GM21737 (cell line): ENCODE measurements around the gene OR3A3.
"Not testable (repeated sequence)": the region's sequence is repeated elsewhere in the genome, so short reads cannot be mapped to it uniquely, and the experiment has no call there.

Source experiments
- ATAC-seq: cut with Tn5 transposase; IDR thresholded peaks from one replicate; pipeline ENCODE4 v1.9.1; 2021; ENCODE audit warnings: mild to moderate bottlenecking, moderate library complexity; ENCODE audit not compliant: unreplicated experiment

Gene OR3A3

DNA sequence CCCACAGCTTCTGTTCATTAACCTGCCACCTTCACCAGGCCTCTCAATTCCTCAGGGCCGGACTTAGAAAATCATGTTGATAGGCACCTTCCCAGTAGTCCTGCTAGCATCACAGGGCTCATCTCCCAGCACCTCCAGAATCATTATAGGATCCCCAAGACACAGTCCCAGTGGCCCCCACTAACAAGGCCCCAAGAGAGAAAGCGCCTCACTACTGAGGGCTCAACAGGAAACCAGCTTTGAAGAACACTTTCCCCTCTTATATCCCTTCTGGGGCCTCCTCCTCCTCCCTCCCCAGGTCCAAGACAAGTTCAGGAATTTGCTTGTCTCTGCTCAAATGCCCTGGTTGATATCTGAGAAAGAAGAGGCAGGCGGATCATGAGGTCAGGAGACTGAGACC lies at the start of gene OR3A3:
Gene OR3A3, plus strand, starts transcription at position 301 of the 400 bp plus-strand sequence.
- no peak for ATAC-seq

DNA sequence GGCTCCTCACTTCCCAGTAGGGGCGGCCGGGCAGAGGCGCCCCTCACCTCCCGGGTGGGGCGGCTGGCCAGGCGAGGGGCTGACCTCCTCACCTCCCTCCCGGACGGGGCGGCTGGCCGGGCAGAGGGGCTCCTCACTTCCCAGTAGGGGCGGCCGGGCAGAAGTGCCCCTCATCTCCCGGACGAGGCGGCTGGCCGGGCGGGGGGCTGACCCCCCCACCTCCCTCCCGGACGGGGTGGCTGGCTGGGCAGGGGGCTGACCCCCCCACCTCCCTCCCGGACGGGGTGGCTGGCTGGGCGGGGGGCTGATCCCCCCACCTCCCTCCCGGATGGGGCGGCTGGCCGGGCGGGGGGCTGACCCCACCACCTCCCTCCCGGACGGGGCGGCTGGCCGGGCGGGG lies 40.0 kb upstream of the OR3A3 start:
- not testable (repeated sequence) for ATAC-seq

DNA sequence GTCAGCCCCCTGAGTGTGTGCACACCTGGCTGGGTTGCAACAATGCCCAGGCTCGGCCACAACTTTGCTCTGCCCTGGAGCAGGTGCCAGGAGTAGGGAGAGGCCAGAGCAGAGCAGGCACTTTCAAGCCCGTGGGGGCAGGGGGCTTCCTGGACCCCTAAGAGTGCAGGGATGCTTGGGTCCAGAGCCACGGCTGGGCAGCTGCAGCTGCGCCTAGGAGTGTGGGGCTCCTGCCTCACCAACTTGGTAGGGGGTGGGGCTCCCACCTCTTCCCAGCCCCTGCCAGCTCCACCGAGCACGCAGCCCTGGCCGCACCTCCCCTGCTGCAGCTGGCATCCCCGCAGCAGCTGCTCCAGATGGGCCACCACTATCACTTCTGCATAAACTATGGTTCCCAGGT lies 32.8 kb upstream of the OR3A3 start:
- ATAC-seq: no peak

DNA sequence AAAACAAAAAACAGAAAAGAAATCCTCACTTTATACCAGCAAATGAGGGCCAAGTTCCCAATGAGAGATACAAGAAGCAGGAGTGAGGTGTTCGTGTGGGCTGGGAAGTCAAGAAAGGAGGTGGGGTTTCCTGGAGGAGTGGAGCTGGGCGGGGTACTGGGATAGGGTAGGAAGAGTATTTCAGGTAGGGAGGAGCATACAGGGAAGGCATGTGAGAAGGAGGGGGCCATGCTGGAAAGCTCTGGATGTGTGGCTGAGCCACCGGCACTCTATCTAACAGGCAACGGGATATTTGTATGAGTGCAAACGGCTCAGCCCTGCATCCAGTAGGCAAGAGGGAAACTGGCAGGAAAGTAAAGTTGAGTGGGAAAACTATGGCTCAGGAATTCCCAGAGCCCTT lies 29.2 kb upstream of the OR3A3 start:
- ATAC-seq: no peak

DNA sequence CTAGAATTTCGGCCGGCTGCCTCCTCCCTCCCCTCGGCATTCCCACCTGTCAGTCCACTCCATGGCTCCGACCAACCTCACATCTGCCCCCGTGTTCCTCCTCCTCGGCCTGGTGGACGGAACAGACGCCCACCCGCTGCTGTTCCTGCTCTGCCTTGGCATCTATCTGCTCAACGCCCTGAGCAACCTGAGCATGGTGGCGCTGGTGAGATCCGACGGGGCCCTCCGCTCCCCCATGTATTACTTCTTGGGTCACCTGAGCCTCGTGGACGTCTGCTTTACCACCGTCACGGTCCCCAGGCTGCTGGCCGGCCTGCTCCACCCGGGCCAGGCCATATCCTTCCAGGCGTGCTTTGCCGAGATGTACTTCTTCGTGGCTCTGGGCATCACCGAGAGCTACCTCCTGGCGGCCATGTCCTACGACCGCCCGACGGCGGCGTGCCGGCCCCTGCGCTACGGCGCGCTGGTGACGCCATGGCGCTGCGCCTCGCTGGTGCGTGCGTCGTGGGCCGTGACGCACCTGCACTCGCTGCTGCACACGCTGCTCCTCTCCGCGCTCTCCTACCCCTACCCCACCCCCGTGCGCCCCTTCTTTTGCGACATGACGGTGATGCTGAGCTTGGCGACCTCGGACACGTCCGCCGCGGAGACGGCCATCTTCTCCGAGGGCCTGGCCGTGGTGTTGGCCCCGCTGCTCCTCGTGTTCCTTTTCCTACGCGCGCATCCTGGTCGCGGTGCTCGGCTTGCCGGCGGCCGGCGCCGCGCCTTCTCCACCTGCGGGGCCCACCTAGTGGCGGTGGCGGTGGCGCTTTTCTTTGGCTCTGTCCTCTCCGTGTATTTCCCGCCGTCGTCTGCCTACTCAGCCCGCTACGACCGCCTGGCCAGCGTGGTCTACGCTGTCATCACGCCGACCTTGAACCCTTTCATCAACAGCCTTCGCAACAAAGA lies 25.0 kb upstream of the OR3A3 start, which contains the start of gene OR3A2:
Gene OR3A2, minus strand, starts transcription at position 440 of the 948 bp plus-strand sequence.
- no peak for ATAC-seq

DNA sequence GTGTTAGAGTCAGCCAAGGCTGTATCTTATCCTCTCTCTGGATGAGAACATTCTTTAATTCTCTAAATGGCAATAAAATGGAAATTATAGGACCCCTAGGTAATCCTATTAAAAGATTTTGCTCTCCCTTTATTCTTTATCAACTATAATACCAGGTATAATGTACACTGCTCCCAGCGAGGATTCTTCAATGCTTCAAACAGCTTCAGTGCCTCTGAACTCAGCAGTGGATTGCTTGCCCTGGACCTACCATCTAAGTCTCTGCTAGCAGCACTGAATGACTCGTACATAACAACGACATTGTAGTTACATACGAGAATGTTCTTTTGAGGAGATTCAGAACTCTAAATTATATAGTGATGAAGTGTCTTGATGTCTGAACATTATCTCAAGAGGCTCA lies 21.4 kb upstream of the OR3A3 start:
- ATAC-seq: no peak

DNA sequence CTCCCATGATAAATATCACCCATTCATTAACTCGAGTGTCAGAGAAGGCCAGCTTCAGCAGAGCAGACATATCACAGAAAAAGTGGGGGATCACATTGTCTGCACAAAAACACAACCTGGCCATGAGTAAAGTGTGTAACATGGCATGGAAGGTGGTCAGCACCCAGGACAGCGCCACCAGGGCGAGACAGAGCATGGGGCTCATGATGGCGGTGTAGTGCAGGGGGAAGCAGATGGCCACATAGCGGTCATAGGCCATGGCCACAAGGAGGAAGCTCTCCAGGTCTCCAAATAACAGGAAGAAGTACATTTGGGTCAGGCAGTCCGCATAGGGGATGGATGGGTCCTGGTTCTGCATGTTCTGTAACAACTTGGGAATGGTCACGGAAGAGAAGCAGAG lies 13.4 kb upstream of the OR3A3 start:
- ATAC-seq: not testable (repeated sequence)

DNA sequence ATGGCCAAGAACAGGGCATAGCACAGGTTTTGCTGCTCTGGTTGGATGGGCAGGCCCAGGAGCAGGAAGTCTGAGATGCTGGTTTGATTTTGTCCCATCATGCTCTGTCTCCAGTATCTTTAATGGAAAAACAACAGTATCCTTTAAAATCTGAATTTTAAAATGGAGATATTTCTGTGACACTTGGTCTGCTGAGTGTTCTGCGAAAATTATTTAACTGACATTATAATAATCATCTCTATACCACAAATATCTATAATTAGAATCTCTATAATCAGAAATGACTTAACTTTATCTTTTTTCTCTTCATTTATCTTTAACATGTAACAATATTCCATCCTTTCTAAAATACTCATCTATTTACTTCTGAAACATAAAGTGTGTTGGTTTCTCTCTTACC lies 12.9 kb upstream of the OR3A3 start, which contains the start of gene OR1E1:
Gene OR1E1, minus strand, starts transcription at position 101 of the 400 bp plus-strand sequence. Its CDS starts 0 bp downstream, at position 101.
- ATAC-seq: no peak

DNA sequence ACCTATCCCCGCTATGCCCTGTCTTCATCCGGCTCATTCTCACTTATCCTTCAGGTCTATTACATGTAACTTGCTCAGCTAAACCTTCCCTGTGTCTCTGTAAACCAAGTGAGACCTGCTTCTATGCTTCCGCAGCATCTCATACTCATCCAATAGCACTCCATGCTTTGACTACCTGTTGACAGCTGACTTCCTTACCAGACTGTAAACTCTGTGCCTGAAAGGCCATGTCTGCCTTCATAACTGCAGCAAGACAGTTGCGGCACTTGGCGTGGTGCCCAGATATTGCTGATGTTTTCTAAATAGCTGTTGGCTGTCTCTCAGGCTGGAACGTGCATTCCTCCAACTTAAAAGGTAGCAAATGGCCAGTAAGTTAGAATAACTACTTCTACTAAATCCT lies 11.1 kb upstream of the OR3A3 start:
- ATAC-seq: no peak

DNA sequence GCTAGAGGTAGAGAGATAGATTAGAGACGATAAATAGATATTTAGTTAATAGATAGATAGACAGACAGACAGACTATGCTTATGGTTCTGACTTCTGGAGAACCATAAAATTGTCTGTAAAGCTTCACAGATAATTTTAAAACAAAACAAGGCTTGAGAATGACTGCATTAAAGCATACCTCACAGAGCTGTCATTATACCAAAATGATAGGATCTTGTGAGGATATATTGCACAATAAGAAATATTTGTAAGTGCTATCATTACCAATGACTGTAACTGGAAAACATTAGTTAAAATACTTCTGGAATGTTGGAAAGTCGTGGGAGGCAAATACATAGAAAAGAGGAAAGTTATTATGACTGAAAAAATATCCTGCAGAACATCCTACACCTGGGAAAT lies 9.4 kb upstream of the OR3A3 start:
- no peak for ATAC-seq

DNA sequence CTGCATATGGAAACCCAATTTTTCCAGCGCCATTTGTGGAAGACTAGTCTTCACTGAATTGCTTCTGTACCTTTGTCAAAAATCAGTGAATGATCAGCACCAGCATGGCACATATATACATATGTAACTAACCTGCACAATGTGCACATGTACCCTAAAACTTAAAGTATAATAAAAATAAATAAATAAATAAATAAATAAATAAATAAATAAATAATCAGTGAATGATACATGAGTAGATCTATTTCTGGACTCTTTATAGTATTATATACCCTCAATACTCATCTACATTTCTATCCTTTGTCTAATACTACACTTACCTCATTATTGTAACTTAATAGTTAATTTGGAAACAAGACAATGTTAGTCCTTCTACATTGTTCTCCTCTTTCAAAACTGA lies 7.3 kb upstream of the OR3A3 start:
- ATAC-seq: not testable (repeated sequence)

DNA sequence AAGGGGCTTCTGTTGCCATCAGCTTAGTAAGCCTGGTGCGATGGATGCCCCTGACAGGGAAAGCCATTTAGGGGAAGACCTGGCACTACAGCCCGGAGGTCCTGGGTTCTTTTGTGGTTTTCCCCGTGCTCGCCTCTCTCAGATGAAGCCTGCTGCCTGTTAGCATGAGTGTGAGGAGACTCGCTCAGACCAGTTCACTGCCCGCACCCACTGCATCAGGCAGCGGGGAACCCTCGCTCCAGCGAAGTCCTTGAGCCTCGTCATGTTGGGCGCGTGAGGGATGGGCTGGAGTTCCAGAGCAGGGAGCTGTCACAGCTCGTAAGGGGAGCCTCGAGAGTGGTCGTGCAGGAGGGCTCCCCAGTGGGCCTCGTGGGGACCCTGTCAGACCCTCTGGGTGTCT lies 1.0 kb downstream of the OR3A3 start:
- not testable (repeated sequence) for ATAC-seq

DNA sequence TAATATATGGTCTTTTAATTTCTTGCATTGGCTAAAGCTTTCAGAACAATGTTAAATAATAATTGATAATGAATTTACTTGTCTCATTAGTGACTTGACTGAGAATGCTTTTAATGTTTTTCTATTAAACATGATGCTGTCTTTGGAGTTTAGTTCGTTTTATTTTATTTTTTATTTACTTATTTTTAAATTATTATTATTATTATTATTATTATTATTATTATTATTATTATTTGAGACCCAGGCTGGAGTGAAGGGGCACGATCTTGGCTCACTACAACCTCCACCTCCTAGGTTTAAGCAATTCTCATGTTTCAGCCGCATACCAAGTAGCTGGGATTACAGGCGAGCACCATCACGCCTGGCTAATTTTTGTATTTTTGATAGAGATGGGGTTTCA lies 4.4 kb downstream of the OR3A3 start:
- no peak for ATAC-seq

DNA sequence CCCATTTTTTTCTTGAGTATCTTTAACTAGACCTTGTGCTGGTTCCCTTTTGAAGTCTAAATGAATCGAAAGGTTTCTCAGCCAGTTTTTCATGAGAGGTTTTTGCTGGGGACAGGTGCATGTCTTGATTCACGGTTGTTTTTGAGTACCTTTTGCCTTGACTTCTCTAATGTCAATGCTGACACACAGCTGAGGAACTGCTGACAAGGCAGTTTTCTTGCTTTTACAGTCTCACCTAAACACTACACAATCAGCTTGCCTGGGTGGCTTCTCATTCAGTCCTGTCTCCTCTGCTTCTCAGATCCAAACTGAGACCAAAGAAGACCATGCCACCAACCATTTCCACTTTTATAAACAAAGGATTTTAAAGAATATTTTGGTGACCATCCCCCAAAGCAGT lies 7.1 kb downstream of the OR3A3 start:
- no peak for ATAC-seq

DNA sequence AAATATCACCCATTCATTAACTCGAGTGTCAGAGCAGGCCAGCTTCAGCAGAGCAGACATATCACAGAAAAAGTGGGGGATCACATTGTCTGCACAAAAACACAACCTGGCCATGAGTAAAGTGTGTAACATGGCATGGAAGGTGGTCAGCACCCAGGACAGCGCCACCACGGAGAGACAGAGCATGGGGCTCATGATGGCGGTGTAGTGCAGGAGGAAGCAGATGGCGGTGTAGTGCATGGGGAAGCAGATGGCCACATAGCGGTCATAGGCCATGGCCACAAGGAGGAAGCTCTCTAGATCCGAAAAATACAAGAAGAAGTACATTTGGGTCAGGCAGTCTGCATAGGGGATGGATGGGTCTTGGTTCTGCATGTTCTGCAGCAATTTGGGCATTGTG lies 22.0 kb downstream of the OR3A3 start:
- ATAC-seq: not testable (repeated sequence)

DNA sequence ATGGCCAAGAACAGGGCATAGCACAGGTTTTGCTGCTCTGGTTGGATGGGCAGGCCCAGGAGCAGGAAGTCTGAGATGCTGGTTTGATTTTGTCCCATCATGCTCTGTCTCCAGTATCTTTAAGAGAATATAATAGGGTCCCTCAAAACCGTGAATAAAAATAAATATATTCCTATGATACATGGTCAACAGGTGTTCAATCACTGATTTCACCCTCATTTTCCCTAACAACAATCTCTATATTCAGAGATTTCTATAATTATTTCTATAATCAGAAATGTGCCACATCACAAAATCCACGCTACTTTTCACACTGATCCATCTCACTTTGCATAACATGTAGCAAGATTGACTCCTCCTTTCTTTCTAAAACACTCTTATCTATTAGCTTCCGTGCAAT lies 22.6 kb downstream of the OR3A3 start, which contains the start of gene OR1E2:
Gene OR1E2, minus strand, starts transcription at position 101 of the 400 bp plus-strand sequence. Its CDS starts 0 bp downstream, at position 101.
- ATAC-seq: no peak

DNA sequence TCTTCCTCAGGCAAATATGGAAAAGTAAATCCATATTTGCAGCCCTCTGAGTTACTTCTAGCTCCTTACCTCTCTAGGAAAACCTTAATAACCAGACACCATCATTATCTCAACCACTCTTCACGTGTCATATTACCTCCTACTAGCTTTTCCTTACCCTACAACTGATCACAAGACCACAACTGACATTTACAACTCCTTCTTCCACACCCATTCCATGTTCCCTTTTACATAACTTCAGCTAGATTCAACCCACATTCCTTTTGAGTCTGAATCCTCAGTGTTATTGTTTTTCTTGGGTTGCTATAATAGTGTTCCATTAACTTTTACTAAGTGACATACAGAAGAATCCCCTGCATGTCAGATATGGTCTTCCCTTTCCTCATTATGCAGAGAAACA lies 27.2 kb downstream of the OR3A3 start:
- no peak for ATAC-seq

DNA sequence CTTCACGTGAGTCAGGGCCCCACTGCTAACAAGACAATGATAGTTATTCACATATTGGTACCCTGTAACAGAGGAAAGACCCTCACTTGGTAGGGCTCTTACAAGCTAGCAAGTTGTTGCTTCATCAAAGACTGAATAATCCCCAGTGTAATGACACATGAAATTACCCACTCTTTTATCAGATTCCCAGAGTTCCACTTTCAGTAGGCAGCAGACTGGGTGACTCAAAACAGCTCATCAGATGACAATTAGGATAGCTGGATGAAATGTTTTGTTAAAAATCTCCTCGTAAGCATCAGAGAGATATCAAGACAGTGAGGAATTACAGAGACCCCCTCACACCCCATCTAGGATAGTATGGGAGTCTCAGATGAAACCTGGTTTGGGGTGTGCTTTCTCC lies 29.3 kb downstream of the OR3A3 start:
- ATAC-seq: no peak

DNA sequence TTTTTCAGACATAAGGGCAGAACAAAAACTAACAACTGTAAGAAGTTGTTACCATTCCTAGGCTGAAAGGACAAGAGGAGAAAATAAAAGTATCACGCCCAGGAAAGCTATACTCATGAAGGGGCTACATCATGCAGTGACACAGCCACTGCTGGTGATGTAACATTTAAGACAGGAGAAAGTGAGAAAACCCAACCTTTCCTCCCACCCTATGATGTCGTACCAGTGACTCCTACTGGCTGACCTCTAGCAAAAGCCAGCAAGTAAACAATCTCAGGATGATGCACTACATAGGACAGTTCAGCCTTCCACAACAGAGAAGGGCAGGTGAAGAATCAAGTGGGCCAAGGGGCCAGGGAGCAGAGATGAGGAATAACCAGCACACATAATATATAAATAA lies 36.5 kb downstream of the OR3A3 start:
- no peak for ATAC-seq

DNA sequence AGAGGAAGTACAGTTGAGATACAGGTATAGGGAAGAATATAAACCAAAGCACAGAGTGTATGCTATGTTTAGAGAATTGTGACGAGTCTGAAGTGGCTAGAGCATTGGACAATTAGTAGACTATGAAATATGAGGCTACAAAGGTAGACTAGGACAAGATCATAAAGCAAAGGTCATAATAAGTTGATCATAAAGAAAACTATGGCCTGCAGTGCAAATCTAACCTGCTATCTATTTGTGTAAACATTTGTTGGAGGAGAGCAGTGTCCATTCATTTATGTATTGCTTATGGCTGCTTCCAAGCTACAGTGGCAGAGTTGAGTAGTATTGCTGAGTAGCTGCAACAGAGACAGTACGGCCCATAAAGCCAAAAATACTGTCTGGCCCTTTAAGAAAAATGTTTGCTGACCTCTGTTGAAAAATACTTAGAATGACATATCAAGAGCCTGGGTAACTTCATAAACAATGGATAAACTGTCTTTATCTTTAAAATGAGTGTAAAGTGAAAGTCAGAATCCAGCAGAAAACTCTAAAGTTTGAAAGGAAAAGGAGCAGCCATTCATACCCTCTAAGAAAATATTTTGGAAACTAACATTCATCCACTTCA lies 37.0 kb downstream of the OR3A3 start:
- no peak for ATAC-seq

DNA sequence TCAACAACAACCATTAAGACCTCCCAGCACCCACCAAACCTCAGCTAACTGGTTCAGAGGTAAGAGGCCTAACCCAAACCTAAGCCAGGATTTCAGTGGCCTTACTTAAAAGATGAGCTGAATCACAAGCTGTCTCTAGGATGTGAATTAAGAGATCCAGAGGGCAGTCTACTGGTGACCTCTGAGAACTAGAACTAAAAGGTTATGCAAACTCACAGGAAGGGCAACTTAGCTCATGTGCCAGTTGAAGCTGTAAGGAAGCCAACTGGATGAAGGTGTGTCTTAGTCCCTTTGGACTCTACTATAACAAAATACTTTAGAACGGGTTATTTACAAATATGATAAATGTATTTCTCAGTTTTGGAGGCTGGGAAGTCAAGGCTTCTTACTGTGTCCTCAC lies 55.2 kb downstream of the OR3A3 start:
- not testable (repeated sequence) for ATAC-seq

DNA sequence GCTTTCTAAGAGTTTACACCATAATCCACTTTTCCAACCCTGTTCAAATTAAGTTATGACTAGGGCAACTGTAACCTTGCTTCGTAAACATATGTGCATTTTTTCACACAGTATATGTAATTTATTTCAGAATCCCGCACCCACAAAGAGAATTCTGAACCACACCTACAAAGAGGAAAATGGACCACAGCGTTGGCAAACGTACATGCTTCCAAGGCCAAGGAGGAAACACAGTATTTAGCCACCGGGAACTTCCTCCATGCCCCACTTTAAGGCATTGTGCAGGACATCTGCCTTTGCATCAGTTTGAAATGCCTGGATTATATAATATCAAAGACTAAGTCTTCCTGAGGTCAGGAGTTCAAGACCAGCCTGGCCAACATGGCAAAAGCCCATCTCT lies 58.4 kb downstream of the OR3A3 start:
- no peak for ATAC-seq
